ENCODE results near the gene FBXO46. TPM values are rescaled to one million over a fixed set of nuclear protein-coding genes. Genes with fewer than 3 reads are reported as not detected.
A peak's percentile ranks its signal among the peaks of the same experiment; 100 is the strongest.

FBXO46 gene
- total and polyA plus RNA-seq, 2 of the 13 experiments (the other 11 are each of a cell fraction or from before 2014, with no cell fraction given) = 6.2 to 6.4 TPM

DNA sequence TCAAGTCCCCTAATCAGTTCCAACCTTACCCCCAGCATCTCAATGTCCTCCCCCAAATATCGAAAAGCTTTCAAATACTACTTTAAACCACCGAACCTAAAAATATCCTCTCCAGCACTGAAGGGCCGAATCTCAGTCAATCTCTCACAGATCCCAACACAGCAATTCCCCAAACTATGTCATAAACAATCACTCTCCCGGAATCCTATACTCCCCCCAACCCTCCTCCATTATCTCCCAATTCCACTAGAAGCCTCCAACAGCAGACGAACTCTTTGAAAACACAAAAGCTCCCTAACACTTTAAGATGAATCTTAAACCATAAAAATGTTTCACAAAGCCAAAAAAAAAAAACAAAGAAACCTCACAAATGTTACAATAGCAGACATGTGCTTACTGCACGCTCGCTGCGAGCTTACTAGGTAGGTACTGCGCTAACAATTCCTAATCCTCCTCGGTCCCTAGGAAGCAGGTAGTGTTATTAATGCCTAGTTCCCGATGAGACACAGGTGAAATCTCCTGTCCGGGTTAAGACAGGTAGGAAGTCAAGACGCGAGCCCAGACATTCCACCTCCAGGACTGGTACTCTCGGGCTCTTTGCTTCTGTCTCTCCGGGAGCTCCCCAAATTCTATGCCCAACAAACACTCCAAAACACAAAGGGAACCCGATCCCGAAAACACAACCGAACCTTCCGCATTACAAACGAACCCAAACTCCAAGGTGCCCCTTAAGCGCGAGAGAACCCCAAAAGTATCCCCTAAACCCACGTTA is 14.2 kb downstream of the FBXO46 start (continued):
- TF ChIP-seq TAF1 (CRISPR knock-in tag; IDR thresholded peaks at IDR 0.05) (peak; percentile 10; the same call in 1 of the 2 replicates), KLF15 (CRISPR knock-in tag; IDR thresholded peaks at IDR 0.05; ENCODE audit: borderline replicate concordance) (no peak), ZBTB3 (CRISPR knock-in tag; IDR thresholded peaks at IDR 0.05; ENCODE audit: borderline replicate concordance, low read depth) (0 out of 2 replicates have a peak, but pooled peaks have one; percentile 49), ZBTB7B (CRISPR knock-in tag; IDR thresholded peaks at IDR 0.05) (no peak), FOXC1 (CRISPR knock-in tag; IDR thresholded peaks at IDR 0.05; ENCODE audit: borderline replicate concordance) (no peak), ESRRA (CRISPR knock-in tag; IDR thresholded peaks at IDR 0.05; ENCODE audit: low read depth) (no peak), CHD4 (IDR thresholded peaks at IDR 0.05; ENCODE audit: borderline replicate concordance, low read length) (no peak), PHF20 (CRISPR knock-in tag; IDR thresholded peaks at IDR 0.05) (no peak), TBL1XR1 (IDR thresholded peaks at IDR 0.05; ENCODE audit: borderline replicate concordance, low read length, partially characterized antibody) (no peak), ZNF782 (CRISPR knock-in tag; IDR thresholded peaks at IDR 0.05; ENCODE audit: borderline replicate concordance) (no peak), PCBP1 (IDR thresholded peaks at IDR 0.05; ENCODE audit: borderline replicate concordance, low read depth, low read length) (no peak), HCFC1 (IDR thresholded peaks at IDR 0.05; ENCODE audit: low read depth, low read length) (no peak), ZMYM3 (CRISPR knock-in tag; IDR thresholded peaks at IDR 0.05) (no peak), ZNF552 (CRISPR knock-in tag; IDR thresholded peaks at IDR 0.05; ENCODE audit: borderline replicate concordance) (no peak), ZNF773 (CRISPR knock-in tag; IDR thresholded peaks at IDR 0.05; ENCODE audit: borderline replicate concordance) (no peak), HOXA3 (CRISPR knock-in tag; IDR thresholded peaks at IDR 0.05) (no peak), BCL6 (CRISPR knock-in tag; IDR thresholded peaks at IDR 0.05) (no peak), ZNF749 (CRISPR knock-in tag; IDR thresholded peaks at IDR 0.05; ENCODE audit: borderline replicate concordance) (no peak)
- TF ChIP-seq, protein P1, sequence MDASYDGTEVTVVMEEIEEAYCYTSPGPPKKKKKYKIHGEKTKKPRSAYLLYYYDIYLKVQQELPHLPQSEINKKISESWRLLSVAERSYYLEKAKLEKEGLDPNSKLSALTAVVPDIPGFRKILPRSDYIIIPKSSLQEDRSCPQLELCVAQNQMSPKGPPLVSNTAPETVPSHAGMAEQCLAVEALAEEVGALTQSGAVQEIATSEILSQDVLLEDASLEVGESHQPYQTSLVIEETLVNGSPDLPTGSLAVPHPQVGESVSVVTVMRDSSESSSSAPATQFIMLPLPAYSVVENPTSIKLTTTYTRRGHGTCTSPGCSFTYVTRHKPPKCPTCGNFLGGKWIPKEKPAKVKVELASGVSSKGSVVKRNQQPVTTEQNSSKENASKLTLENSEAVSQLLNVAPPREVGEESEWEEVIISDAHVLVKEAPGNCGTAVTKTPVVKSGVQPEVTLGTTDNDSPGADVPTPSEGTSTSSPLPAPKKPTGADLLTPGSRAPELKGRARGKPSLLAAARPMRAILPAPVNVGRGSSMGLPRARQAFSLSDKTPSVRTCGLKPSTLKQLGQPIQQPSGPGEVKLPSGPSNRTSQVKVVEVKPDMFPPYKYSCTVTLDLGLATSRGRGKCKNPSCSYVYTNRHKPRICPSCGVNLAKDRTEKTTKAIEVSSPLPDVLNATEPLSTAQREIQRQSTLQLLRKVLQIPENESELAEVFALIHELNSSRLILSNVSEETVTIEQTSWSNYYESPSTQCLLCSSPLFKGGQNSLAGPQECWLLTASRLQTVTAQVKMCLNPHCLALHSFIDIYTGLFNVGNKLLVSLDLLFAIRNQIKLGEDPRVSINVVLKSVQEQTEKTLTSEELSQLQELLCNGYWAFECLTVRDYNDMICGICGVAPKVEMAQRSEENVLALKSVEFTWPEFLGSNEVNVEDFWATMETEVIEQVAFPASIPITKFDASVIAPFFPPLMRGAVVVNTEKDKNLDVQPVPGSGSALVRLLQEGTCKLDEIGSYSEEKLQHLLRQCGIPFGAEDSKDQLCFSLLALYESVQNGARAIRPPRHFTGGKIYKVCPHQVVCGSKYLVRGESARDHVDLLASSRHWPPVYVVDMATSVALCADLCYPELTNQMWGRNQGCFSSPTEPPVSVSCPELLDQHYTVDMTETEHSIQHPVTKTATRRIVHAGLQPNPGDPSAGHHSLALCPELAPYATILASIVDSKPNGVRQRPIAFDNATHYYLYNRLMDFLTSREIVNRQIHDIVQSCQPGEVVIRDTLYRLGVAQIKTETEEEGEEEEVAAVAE (CRISPR knock-in tag; IDR thresholded peaks at IDR 0.05; ENCODE audit: borderline replicate concordance) = no peak
- TF ChIP-seq, protein P2, sequence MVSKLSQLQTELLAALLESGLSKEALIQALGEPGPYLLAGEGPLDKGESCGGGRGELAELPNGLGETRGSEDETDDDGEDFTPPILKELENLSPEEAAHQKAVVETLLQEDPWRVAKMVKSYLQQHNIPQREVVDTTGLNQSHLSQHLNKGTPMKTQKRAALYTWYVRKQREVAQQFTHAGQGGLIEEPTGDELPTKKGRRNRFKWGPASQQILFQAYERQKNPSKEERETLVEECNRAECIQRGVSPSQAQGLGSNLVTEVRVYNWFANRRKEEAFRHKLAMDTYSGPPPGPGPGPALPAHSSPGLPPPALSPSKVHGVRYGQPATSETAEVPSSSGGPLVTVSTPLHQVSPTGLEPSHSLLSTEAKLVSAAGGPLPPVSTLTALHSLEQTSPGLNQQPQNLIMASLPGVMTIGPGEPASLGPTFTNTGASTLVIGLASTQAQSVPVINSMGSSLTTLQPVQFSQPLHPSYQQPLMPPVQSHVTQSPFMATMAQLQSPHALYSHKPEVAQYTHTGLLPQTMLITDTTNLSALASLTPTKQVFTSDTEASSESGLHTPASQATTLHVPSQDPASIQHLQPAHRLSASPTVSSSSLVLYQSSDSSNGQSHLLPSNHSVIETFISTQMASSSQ (IDR thresholded peaks at IDR 0.05; ENCODE audit: low read depth) = no peak
- TF ChIP-seq, protein P2 (CRISPR knock-in tag; IDR thresholded peaks at IDR 0.05; ENCODE audit: borderline replicate concordance) = no peak
